Bronchial epithelial cell (primary cell): Measurements from ENCODE around the gene MSMB. TPM values are rescaled to one million over a fixed set of nuclear protein-coding genes. Genes with fewer than 3 reads are reported as not detected.

Experiments
- DNase-seq: peaks from one replicate; pipeline ENCODE4 v3.0.0-alpha.2; 2010; ENCODE audit warnings: low read depth
- FAIRE-seq: peaks from 2 replicates; lab custom pipeline; 2011; peaks lifted over from hg19 to GRCh38; lab: Jason Lieb, UNC
- H3K27me3 ChIP-seq: 2 replicates; pipeline ENCODE4 v1.5.1; 2011; ENCODE audit warnings: low read length; ENCODE audit not compliant: control insufficient read depth, insufficient read depth
- H3K36me3 ChIP-seq: 2 replicates; pipeline ENCODE4 v1.5.1; 2011; ENCODE audit warnings: low read length; ENCODE audit not compliant: control insufficient read depth, insufficient read depth
- H3K4me3 ChIP-seq: 2 replicates; pipeline ENCODE4 v1.5.1; 2011; ENCODE audit warnings: mild to moderate bottlenecking, low read depth, low read length, control low read depth
- total RNA-seq: library from RNA; depleted of rRNA; stranded (reverse); fragments of >200 nt; gene quantifications from 2 replicates; pipeline ENCODE4 v1.2.1, GENCODE V29; 2014
- TF ChIP-seq, protein P1 (sequence below): IDR thresholded peaks from 2 replicates; pipeline ENCODE4 v1.5.1; 2011; ENCODE audit warnings: mild to moderate bottlenecking, moderate library complexity, low read length, control low read depth, inconsistent platforms; ENCODE audit not compliant: insufficient read depth, severe bottlenecking

MSMB gene
- total RNA-seq, 1 donor from 2014 or later = 1.1 TPM

DNA sequence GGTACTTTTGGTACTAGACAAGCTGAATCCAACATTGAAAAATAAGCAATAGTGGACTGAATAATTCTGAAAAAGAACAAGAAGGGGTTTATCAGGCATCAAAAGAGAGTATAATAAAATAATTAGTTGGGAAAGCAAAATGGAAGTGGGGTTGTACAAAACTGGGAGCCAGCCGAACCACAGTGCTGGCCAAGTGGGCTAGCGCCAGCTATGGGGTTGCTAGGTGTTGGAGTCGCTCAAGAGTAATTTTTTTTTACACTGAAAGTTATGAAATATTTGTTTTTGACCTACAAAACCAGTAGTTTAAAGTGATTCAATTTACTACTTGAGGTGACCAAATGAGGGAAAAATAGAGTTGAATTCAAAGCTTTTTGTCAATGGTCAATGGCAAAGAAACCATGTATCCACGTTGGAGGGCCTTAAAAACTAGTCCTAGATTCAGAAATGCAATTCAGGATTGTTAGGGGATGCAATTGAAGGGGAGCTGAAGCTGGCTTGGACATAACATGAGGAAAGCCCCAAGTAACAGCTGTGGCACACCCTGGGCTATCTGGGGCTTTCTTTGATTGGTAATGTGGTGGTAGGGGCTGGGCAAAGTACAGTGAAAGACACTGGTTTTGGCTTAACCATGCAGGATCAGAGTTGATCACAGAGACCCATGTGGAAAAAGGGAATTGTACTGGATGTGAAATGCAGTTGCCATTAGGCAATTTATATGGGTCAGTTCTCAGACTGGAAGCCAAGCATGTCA, 28.3 kb upstream of the MSMB start:
- peaks cover 1% of the 10 kb centered on the region for H3K27me3 ChIP-seq
- FAIRE-seq (no peak), DNase-seq (no peak)
- no peak overlapping the region for H3K4me3 ChIP-seq
- TF ChIP-seq, protein P1, sequence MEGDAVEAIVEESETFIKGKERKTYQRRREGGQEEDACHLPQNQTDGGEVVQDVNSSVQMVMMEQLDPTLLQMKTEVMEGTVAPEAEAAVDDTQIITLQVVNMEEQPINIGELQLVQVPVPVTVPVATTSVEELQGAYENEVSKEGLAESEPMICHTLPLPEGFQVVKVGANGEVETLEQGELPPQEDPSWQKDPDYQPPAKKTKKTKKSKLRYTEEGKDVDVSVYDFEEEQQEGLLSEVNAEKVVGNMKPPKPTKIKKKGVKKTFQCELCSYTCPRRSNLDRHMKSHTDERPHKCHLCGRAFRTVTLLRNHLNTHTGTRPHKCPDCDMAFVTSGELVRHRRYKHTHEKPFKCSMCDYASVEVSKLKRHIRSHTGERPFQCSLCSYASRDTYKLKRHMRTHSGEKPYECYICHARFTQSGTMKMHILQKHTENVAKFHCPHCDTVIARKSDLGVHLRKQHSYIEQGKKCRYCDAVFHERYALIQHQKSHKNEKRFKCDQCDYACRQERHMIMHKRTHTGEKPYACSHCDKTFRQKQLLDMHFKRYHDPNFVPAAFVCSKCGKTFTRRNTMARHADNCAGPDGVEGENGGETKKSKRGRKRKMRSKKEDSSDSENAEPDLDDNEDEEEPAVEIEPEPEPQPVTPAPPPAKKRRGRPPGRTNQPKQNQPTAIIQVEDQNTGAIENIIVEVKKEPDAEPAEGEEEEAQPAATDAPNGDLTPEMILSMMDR = no peak
- no peaks in the 10 kb centered on the region for H3K36me3 ChIP-seq

DNA sequence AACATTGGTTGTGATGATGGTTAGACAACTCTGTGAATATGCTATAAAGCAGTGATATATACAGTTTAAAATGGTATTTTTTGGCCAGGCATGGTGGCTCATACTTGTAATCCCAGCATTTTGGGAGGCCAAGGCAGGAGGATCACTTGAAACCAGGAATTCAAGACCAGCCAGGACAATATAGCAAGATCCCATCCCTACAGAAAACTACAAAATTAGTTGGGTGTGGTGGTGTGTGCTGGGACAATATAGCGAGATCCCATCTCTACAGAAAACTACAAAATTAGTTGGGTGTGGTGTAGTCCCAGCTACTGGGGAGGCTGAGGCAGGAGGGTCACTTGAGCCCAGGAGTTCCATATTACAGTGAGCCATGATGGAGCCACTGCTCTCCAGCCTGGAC, 27.5 kb upstream of the MSMB start:
- TF ChIP-seq, protein P1 = no peak
- Histone ChIP-seq H3K36me3 (no peaks in the 10 kb centered on the region), H3K27me3 (peaks cover 1% of the 10 kb centered on the region), H3K4me3 (no peak overlapping the region)
- DNase-seq = no peak
- no peak for FAIRE-seq

DNA sequence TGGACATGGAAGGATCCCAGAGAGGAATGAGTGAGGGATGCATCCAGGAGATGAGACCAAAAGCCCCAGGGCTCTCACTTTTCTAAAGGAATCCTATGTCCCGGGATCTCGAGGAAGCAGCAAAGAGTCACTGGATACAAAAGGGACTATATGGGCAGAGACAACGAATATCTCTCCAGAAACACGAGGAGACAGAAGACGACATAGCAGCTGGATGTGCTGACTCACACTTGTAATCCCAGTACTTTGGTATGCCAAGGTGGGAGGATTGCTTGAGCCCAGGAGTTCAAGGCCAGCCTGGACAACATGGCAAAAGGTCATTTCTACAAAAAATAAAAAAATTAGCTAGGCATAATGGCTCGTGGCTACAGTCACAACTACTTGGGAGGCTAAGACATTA, 24.7 kb upstream of the MSMB start:
- DNase-seq (no peak), FAIRE-seq (no peak)
- no peaks in the 10 kb centered on the region for H3K36me3 ChIP-seq
- no peaks in the 10 kb centered on the region for H3K27me3 ChIP-seq
- H3K4me3 ChIP-seq = no peak overlapping the region
- TF ChIP-seq, protein P1 = no peak

DNA sequence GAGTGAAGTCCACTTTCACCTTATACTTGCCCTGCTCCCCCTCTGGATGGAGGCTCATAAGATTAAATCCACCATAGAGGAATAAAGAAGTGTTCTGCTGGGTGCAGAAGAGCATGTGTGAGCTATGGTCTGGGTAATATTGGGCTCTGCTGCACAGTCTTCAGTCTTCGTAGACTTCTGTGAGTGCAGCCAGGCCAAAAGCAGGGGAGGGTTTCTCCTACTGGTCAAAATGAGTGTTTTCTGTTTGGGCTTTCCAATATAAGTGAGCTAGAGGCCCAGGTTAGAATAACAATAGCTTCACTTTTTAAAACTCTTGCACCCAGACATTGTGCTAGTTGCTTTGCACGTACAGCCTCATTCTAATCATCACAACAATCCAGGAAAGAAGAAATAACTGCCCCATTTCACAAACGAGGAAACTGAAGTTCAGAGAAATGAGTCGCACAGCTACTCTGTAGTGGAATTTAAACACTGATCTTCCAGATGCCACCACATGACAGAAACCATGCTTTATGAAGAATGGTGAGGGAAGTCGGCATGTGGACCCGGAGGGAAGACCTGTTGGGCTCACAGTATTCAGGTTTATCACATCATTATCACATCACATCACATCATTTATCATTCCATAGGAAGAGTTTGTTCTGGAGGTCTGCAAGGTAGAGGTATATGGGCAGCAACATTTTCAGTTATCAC, 23.8 kb upstream of the MSMB start:
- TF ChIP-seq, protein P1 = no peak
- FAIRE-seq = no peak

DNA sequence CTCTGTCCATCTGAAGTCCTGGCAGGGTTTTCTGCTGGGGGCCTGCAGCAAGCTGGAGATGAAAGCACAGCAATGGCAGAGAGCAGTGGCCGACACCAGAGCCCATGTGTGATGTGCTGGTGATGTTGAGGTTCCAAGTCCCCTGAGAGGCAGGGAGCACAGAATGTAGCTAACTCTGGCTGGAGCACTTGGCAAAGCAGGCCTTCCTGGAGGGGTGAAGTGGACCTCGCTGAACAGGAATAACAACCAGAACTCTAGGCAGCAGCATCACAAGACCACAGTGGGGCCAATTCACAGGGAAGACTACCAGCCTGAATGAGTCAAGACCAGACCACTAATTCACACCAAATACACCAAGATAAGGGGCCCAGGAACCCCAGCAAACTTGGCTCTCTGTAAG, 22.8 kb upstream of the MSMB start:
- no peaks in the 10 kb centered on the region for H3K36me3 ChIP-seq
- DNase-seq = no peak
- no peak for FAIRE-seq
- H3K27me3 ChIP-seq = no peaks in the 10 kb centered on the region
- no peak overlapping the region for H3K4me3 ChIP-seq
- TF ChIP-seq, protein P1 = no peak

More for the DNA sequence above, 23.8 kb upstream of the MSMB start:
- Histone ChIP-seq H3K36me3 (no peaks in the 10 kb centered on the region), H3K4me3 (no peak overlapping the region), H3K27me3 (no peaks in the 10 kb centered on the region)
- DNase-seq = no peak

DNA sequence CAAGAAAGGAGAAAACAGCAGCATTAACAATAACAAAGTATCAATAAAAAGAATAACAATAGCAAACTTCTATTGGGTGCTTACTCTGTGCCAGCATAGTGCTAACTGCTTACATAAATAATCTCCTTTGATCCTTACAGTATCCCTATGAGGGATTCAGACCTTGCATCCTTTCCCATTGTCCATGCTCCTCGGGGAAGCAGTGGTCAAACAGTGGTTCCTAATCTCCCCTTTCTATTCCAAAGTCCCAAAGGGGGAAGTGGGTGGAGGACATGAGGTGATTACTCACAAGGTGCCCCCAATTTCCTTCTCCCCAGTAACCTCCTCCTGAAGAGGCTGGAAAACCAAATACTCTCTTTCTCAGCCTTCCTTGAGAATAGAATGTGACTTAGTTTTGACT, 22.0 kb upstream of the MSMB start:
- Histone ChIP-seq H3K27me3 (no peaks in the 10 kb centered on the region), H3K4me3 (no peak overlapping the region), H3K36me3 (no peaks in the 10 kb centered on the region)
- FAIRE-seq (no peak), DNase-seq (no peak)
- TF ChIP-seq, protein P1 = no peak
